ENCODE results near the gene APOC1.

GRCh38 chr19:44869733-44870470 is 44.5 kb upstream of the APOC1 start:
- no peak for TF ChIP-seq TSHZ2 (CRISPR knock-in tag; IDR thresholded peaks at IDR 0.05)
- no peak for TF ChIP-seq RARB (CRISPR knock-in tag; IDR thresholded peaks at IDR 0.05)
- TF ChIP-seq ARNTL (CRISPR knock-in tag; IDR thresholded peaks at IDR 0.05; ENCODE audit: borderline replicate concordance, low read depth) = no peak
- TF ChIP-seq BACH2 (CRISPR knock-in tag; IDR thresholded peaks at IDR 0.05; ENCODE audit: borderline replicate concordance) = no peak
- TF ChIP-seq CREB5 (CRISPR knock-in tag; IDR thresholded peaks at IDR 0.05; ENCODE audit: low read depth) = no peak
- no peak for TF ChIP-seq ZNF8 (CRISPR knock-in tag; IDR thresholded peaks at IDR 0.05)
- no peak for TF ChIP-seq PATZ1 (CRISPR knock-in tag; IDR thresholded peaks at IDR 0.05; ENCODE audit: borderline replicate concordance)
